K562 (cell line): ENCODE results near the gene IFT81. TPM values are rescaled to one million over a fixed set of nuclear protein-coding genes. Genes with fewer than 3 reads are reported as not detected.

Experiments used
- ATAC-seq: fragments of 200-7000 bp; cut with Tn5 transposase; 3 replicates; pipeline ENCODE4 v1.9.1; 2020; ENCODE audit warnings: moderate library complexity
- BruUV-seq: library from RNA; stranded (reverse); fragments of 400-500 nt; replicated peaks from 2 replicates; lab custom pipeline; 2021; lab: Mats Ljungman, UMichigan
- CTCF ChIA-PET: fragments of 300-600 bp; formaldehyde crosslinking; extraction: SDS; loops from one replicate; lab custom pipeline; 2021; ENCODE audit warnings: low intra/inter-chr PET ratio; lab: Yijun Ruan, JAX
- POLR2A ChIA-PET: fragments of 300-600, 350-650 bp; sonication (Branson Sonifier 250); formaldehyde crosslinking; extraction: SDS; loops from one replicate; lab custom pipeline; 2021; ENCODE audit warnings: antibody characterized with exemption, inconsistent platforms; lab: Yijun Ruan, JAX
- DNase-seq, 4 experiments: peaks; one replicate each; pipeline versions ENCODE4 v3.0.0 to v3.0.0-alpha.2; 2011 to 2018; ENCODE audit warnings: low spot score in 3 of 4, mixed read lengths in 3 of 4; ENCODE audit errors: extremely low read depth in 1 of 4
- FAIRE-seq: peaks from 2 replicates; lab custom pipeline; 2011; peaks lifted over from hg19 to GRCh38; lab: Jason Lieb, UNC
- H2AFZ ChIP-seq: 2 replicates; pipeline ENCODE4 v1.6.0; 2011; ENCODE audit warnings: low read depth, low read length, control low read depth, inconsistent platforms
- H3K27ac ChIP-seq: fragments of 200-600 bp; 3 replicates; pipeline ENCODE4 v1.8.0; 2011; ENCODE audit warnings: low read depth, mild to moderate bottlenecking, control low read depth, inconsistent platforms, low read length, moderate library complexity, mixed read lengths; ENCODE audit errors: extremely low read depth
- H3K27me3 ChIP-seq, 2 experiments: fragments of 300-600 bp in 1 of 2; 2 replicates in 1 of 2; 3 replicates in 1 of 2; pipeline versions ENCODE4 v1.6.0 to v1.8.0; 2011; ENCODE audit warnings: inconsistent platforms in 2 of 2, low read length in 2 of 2, mild to moderate bottlenecking in 1 of 2, mixed read lengths in 1 of 2, moderate library complexity in 1 of 2; ENCODE audit not compliant: control insufficient read depth in 2 of 2, insufficient read depth in 2 of 2
- H3K36me3 ChIP-seq: fragments of 300-600 bp; 3 replicates; pipeline ENCODE4 v1.8.0; 2011; ENCODE audit warnings: mild to moderate bottlenecking, low read length, inconsistent platforms; ENCODE audit not compliant: control insufficient read depth, insufficient read depth
- H3K4me1 ChIP-seq, 2 experiments: fragments of 200-600 bp in 1 of 2; replicated peaks in 1 of 2; 2 replicates in 1 of 2; 3 replicates in 1 of 2; pipeline versions ENCODE4 v1.5.1 to v1.8.0; 2011; ENCODE audit warnings: inconsistent platforms in 2 of 2, low read length in 2 of 2, mild to moderate bottlenecking in 1 of 2, mixed read lengths in 1 of 2, moderate library complexity in 1 of 2; ENCODE audit not compliant: control insufficient read depth in 2 of 2, insufficient read depth in 2 of 2
- H3K4me2 ChIP-seq: 2 replicates; pipeline ENCODE4 v1.6.1; 2011; ENCODE audit warnings: low read length, control low read depth, inconsistent platforms, mixed read lengths; ENCODE audit not compliant: insufficient read depth
- H3K4me3 ChIP-seq: fragments of 200-600 bp; sonication (generic), shearing (Covaris generic); 2 replicates; pipeline ENCODE4 v1.5.1; 2016; ENCODE audit warnings: control low read depth, inconsistent platforms
- H3K79me2 ChIP-seq: fragments of 200-600 bp; 3 replicates; pipeline ENCODE4 v1.8.0; 2011; ENCODE audit warnings: low read length, inconsistent platforms; ENCODE audit not compliant: control insufficient read depth, insufficient read depth
- H3K9ac ChIP-seq, 2 experiments: 2 replicates each; pipeline versions ENCODE4 v1.6.0 to v1.6.1; 2011; ENCODE audit warnings: low read depth in 2 of 2, low read length in 2 of 2, control low read depth in 1 of 2, inconsistent platforms in 1 of 2, mild to moderate bottlenecking in 1 of 2, mixed read lengths in 1 of 2; ENCODE audit not compliant: insufficient read depth in 1 of 2
- H3K9me1 ChIP-seq: one replicate; pipeline ENCODE4 v1.6.0; 2011; ENCODE audit warnings: inconsistent platforms, mild to moderate bottlenecking, low read length, moderate library complexity; ENCODE audit not compliant: control insufficient read depth, insufficient read depth
- H3K9me3 ChIP-seq: replicated peaks from 2 replicates; pipeline ENCODE4 v1.5.1; 2011; ENCODE audit warnings: low read depth, low read length, inconsistent platforms; ENCODE audit not compliant: control insufficient read depth, insufficient read depth
- H4K20me1 ChIP-seq: replicated peaks from 2 replicates; pipeline ENCODE4 v1.6.1; 2011; ENCODE audit warnings: low read length, inconsistent platforms, mixed read lengths; ENCODE audit not compliant: control insufficient read depth, insufficient read depth
- CEBPB ChIP-seq: fragments of 450-650 bp; IDR thresholded peaks from 2 replicates; pipeline ENCODE4 v1.6.1; 2016; ENCODE audit warnings: missing genetic modification characterization, missing compliant biosample characterization
- CEBPG ChIP-seq, 3 experiments: fragments of 200-800 bp in 1 of 3; sonication (Bioruptor generic) in 1 of 3; sonication (generic) in 1 of 3; formaldehyde crosslinking in 1 of 3; IDR thresholded peaks in 2 of 3; conservative IDR thresholded peaks in 1 of 3; 2 replicates each; pipeline versions ENCODE4 v1.6.1 to v1.8.0; 2016 to 2022; ENCODE audit warnings: missing compliant biosample characterization in 2 of 3, missing genetic modification characterization in 2 of 3, mild to moderate bottlenecking in 1 of 3, missing genetic modification reagents in 1 of 3
- ETS2 ChIP-seq: IDR thresholded peaks from 2 replicates; pipeline ENCODE4 v1.6.1; 2016; ENCODE audit warnings: borderline replicate concordance, missing genetic modification characterization, mild to moderate bottlenecking, moderate library complexity, missing compliant biosample characterization; ENCODE audit not compliant: poor library complexity, severe bottlenecking
- FOS ChIP-seq: IDR thresholded peaks from 3 replicates; pipeline ENCODE4 v1.6.1; 2011; ENCODE audit not compliant: insufficient read length; ENCODE audit errors: extremely low read depth
- HDAC3 ChIP-seq: fragments of 450-650 bp; IDR thresholded peaks from 2 replicates; pipeline ENCODE4 v1.6.1; 2018; ENCODE audit warnings: borderline replicate concordance, mild to moderate bottlenecking, moderate library complexity; ENCODE audit not compliant: partially characterized antibody
- SIN3B ChIP-seq: fragments of 450-650 bp; IDR thresholded peaks from 2 replicates; pipeline ENCODE4 v1.6.1; 2017; ENCODE audit warnings: low read depth, mild to moderate bottlenecking, moderate library complexity
- ZNF121 ChIP-seq: sonication (generic); formaldehyde crosslinking; conservative IDR thresholded peaks from 2 replicates; pipeline ENCODE4 v1.8.0; 2022; ENCODE audit warnings: missing genetic modification reagents
- WGBS: fragments of 100-300 bp; shearing (Covaris generic); methylation state at CpG from one replicate; pipeline ENCODE4 v1.1.6; 2016; ENCODE audit warnings: low coverage, mixed read lengths; ENCODE audit not compliant: insufficient coverage; ENCODE audit errors: missing lambda C conversion rate; 5-methylcytosine and 5-hydroxymethylcytosine counted together
- in situ Hi-C: fragments of 300-500 bp; cut with MboI; formaldehyde crosslinking; loops from 4 replicates; pipeline ENCODE4 v1.15.0; 2018; ENCODE audit warnings: inconsistent platforms, mixed read lengths
- intact Hi-C: fragments of 100-400 bp; cut with micrococcal nuclease; formaldehyde crosslinking; loops from 2 replicates; pipeline ENCODE4 v1.14.2; 2022
- polyA plus RNA-seq, 8 experiments: library from polyadenylated mRNA; depleted of rRNA in 4 of 8; stranded (reverse) in 5 of 8; unstranded in 3 of 8; fragments of >200 nt; fragmentation: Nextera tagmentation in 2 of 8; fragmentation: Illumina TruSeq in 1 of 8; extraction: Ambion mirVana in 2 of 8; extraction: Trizol in 1 of 8; gene quantifications; 2 replicates each; pipeline versions ENCODE4 v1.2.1 to v1.2.3, GENCODE V29; 2011 to 2014; ENCODE audit warnings: inconsistent platforms in 1 of 8, missing spikeins in 1 of 8
- total RNA-seq, 7 experiments: library from RNA; depleted of rRNA in 6 of 7; stranded (reverse); fragments of >200 nt in 6 of 7; fragmentation: Illumina TruSeq in 2 of 7; extraction: Trizol in 2 of 7; gene quantifications; 2 replicates each; pipeline versions ENCODE4 v1.2.1 to v1.2.3, GENCODE V29; 2011 to 2021; ENCODE audit warnings: low replicate concordance in 1 of 7

The IFT81 gene
- total and polyA plus RNA-seq, 9 of the 15 experiments (the other 6 are each of a cell fraction or from before 2014, with no cell fraction given) = 2.8 to 11.9 (median 7.9) TPM

- H2AFZ ChIP-seq = no peak overlapping the region
- no peak overlapping the region for H3K9ac ChIP-seq
- no peaks in the 10 kb centered on the region for H4K20me1 ChIP-seq
- H3K9me1 ChIP-seq = no peaks in the 10 kb centered on the region
- POLR2A ChIA-PET = no interaction called here
- no peak for TF ChIP-seq SIN3B
- no peak for TF ChIP-seq ETS2 (tag)
- no peak for TF ChIP-seq HDAC3
- TF ChIP-seq CEBPB (tag) = peak; percentile 21; the same call in 1 of the 2 replicates
- no peak for TF ChIP-seq CEBPG (CRISPR knock-in tag; IDR thresholded peaks at IDR 0.05)
- peak; percentile 22 to 58; a peak in 2 of 4 replicates for TF ChIP-seq CEBPG (tag; conservative IDR thresholded peaks at IDR 0.05 in 1 of 2, IDR thresholded peaks at IDR 0.05 in 1 of 2)
- TF ChIP-seq ZNF121 (CRISPR knock-in tag) = no peak
- TF ChIP-seq FOS = no peak
- TF ChIP-seq, all 486 proteins: peak for 2
- ATAC-seq (no peak), DNase-seq (no peak), FAIRE-seq (no peak)
- Histone ChIP-seq H3K4me3 (no peak overlapping the region), H3K36me3 (no peaks in the 10 kb centered on the region), H3K27ac (no peak overlapping the region), H3K4me1 (no peaks in the 10 kb centered on the region), H3K4me2 (no peak overlapping the region), H3K27me3 (no peaks in the 10 kb centered on the region), H3K9me3 (no peaks in the 10 kb centered on the region), H3K79me2 (no peaks in the 10 kb centered on the region)
- CTCF ChIA-PET = no interaction called here
- no TSS peak for BruUV-seq
- intact Hi-C loops = no loop called here
- 72% methylated on average over 6 of the region's 6 CpGs for WGBS
- in situ Hi-C loops = no loop called here
These were observed 17.2 kb downstream of the IFT81 start for GRCh38 chr12:110141389-110141788.
